ENCODE results near the gene PPP1R37.

PPP1R37 gene

GRCh38 chr19:45071969-45072790 is 20.8 kb upstream of the PPP1R37 start:
- DNase-seq = no peak

DNA sequence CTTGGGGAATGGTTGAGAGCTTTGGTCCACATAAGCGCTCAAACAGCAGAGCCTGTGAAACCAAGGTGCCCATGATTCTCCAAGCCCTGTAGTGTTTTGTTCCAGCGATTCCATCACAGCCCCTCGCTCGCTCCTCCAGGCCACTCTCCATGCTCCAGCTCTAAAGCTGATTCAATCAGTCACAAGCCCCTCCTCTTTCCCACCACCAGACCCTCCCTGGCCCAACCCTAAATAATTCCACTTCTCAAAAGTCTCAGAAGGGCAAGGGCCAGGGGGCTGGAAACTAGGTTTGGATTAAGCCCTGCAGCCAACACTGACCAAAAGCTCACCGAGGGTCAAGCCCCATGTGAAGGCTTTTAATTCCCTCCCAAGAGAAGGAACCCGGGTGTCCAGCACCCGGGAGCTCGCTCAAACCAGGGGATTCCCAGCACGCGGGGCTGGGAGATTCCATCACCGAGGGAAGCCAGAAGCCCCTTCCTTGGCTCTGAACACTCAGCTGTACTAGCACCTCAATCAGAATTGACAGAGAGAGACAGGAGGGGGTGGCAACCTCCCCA is 18.2 kb upstream of the PPP1R37 start:
- no peak for DNase-seq

DNA sequence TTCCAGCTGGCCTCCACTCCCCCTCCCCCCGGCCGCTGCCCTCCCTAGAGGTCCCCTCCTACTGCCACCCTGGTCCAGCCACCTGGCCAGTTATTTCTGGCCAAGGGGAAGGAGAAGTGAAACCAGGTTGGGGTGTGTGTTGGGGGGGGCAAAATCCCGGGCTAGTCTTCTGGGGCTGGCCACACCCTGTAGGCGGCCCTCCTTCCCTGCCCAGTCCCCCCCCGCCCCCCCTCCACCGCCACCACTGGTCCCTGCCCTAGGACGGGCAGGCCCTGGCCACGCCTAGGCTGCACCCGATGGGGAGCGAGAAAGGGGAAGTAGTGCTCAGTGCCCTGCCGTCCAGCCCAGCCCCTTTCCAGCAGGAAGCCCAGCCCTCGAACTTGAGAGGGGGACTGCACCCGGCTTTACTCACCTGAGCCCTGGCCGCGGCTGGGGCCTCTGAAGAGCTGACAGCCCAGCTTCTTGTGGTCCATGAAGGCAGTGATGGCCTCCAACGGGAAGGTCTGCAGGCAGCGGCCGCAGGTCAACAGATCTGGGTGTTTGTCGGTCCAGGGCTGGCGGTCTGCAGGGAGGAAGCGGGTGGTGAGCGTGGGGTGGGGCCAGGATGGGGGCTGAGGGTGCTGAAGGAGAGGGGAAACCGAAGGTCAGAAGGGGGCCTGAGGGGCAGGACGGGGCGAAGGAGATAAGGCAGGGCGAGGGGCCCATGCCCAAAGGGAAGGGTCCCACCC is 17.5 kb upstream of the PPP1R37 start:
- peak in 3 of 6 experiments; percentile 15 to 32 (median 20) for DNase-seq

DNA sequence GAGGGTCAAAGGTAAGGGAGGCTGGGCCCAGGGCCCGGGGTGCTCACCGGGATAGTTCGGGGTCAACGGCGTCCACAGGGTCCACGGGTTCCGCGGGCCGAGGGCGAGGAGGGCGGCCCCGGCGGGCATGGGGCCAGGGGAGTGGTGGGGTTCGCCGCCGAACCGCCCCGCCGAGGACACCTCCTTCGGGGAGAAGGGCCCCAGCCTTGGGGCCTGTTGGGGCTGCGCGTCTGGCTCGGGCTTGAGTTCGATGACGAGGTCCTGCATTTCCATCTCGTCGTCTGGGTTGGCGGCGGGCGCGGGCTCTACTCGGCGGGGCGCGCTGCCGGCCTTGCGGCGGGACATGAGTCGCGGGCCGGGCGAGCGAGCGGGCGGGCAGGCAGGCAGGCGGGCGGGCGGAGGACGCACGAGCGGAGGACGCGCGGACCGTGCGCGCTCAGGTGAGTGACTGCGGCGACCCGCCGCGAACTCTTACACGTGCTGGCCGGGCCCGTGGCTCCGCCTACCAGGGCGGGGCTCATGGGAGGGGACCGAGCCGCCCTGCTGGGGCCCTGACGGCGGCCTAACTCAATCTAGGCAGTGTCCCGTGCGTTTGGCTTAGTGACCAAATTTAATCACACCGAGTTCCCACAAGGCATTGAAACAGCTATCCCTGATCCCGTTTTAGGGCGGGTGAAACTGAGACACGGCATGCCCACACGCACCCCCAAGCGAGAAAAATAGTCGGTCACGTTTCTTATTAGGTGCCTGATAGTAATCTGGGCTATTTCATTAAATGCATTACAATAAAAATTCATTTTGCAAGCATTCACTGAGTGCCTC is 16.7 kb upstream of the PPP1R37 start, which contains the start of gene ZNF296:
ZNF296 (minus strand) TSS at position 450 of the 822 bp plus-strand sequence; CDS start at position 345, 105 bp downstream.
- peak; percentile 48 to 73 (median 56) for DNase-seq

DNA sequence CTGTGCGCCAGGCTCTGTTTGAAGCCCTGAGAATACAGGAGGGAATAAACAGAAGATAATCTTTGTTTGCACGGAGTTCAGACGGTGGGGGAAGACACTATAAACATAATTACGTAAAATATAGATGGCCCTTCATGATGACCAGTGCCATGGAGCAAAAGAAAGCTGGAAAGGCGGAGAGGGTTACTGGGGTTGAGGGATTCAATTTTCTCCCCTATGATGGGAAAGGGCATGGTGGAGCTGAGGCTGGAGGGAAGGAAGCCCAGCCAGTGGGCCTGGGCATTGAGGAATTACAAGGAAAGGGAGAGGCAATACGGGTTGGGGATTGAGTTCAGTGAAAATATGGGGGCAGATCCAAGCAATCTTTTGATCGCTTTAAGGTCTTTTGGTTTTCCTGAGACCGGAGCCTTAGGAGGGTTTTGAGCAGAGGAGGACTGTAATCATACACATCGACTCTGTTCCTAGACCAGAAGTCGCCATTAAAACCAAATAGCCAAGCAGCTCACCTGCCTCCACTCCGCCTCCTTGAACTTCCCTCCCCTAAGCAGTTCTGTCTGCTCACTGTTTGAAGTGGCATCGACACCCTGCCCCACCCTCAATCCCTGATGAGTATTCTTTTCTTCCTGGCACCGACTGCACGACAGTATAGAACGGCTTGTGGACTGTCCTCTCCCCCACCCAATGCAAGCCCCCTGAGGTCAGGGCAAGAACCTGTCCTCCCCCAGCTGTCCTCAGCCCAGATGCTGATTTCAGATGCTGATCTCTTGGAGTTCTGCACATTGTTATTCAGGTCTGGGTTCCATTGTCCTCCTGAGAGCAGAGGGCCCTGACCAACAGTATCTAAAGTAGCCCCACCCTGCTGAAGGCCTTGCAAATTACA is 15.9 kb upstream of the PPP1R37 start:
- DNase-seq = no peak

- DNase-seq = no peak
Observed at GRCh38 chr19:45078390-45079062, 14.5 kb upstream of the PPP1R37 start.

- DNase-seq = peak; percentile 21 to 73 (median 68)
Observed at GRCh38 chr19:45079063-45079910, 13.7 kb upstream of the PPP1R37 start, which contains the start of gene GEMIN7. Gene GEMIN7, plus strand, starts transcription at chr19:45079260. Its CDS starts 10,855 bp downstream, at chr19:45090115.

DNA sequence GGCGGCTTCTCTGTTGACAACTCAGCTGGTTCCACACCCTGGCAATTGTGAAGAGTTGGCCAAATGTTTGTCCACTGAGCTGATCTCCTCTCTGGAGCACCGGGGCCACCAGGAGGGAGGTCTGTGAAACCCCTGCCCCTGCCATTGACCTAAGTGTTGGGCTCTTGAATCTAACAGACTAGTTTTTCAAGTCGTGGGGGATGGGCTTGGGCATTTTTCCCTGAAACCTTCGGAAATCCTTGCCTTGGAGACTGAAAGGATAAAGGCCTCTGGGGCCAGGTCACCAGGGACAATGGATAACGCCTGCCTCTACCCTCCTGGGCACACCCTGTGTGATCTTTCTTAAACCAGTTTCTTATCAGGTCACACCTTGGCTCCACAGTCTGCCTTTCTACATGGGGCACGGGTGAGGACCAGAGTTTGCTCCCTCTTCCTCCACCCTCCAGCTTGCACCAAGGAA is 13.0 kb upstream of the PPP1R37 start:
- DNase-seq = no peak

GRCh38 chr19:45082170-45082569 is 10.8 kb upstream of the PPP1R37 start:
- DNase-seq = no peak

DNA sequence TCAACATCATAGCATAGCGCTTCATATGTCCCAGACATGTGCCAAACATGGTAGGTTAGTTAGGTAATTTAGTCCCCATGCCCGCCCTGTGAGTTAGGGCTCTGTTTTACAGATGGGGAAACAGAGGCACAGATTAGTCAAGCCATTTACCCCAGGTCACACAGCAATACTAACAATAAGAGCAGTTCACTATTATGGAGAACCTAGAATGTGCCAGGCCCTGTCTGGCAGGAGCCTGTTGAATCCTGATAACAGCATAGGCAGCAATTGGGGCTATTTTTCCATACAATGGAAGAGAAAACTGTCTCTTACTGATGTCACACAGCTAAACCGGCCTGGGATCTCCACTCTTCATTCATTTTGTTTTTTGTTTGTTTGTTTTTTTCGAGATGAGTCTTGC is 6.5 kb upstream of the PPP1R37 start:
- no peak for DNase-seq

DNA sequence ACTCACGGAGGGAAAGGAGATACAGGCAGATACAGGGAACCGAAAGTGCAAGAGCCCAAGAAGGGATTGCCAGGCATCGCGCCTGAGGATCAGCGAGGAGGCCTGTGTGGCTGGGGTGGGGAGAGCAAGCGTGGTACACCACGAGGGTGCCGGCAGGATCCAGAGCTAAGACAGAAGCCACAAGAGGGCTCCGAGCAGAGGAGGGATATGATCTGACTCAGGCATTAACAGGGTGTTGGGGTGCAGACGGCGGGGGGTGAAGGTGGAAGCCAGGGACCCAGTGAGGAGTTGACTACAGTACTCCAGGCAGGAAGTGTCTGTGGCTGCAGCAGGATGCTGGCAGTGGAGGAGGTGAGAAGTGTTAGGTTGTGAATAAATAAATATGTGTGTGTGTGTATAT is 5.4 kb upstream of the PPP1R37 start:
- DNase-seq = peak in 3 of 6 experiments; percentile 7 to 22 (median 11)

- no peak for DNase-seq
Observed at GRCh38 chr19:45090034-45090433, 2.9 kb upstream of the PPP1R37 start.

DNA sequence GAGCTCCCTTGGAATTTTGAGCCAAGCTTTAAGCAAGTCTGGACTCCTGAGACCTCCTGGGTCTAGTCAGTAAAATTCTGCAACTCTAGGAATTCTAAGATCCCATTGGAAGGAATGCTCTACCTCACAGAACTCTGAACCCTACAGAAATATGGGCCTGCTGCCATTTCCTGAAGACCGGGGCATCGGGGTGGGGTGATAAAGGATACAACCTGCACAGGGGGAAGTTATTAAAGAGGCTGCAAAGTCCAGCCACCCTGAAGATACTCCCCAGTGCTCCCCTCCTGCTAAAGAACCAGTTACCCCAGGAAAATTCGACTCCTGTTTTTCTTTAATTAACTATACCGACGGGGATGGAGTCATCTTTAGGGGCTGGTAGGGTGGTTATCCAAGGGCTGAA is 2.4 kb upstream of the PPP1R37 start:
- no peak for DNase-seq

DNA sequence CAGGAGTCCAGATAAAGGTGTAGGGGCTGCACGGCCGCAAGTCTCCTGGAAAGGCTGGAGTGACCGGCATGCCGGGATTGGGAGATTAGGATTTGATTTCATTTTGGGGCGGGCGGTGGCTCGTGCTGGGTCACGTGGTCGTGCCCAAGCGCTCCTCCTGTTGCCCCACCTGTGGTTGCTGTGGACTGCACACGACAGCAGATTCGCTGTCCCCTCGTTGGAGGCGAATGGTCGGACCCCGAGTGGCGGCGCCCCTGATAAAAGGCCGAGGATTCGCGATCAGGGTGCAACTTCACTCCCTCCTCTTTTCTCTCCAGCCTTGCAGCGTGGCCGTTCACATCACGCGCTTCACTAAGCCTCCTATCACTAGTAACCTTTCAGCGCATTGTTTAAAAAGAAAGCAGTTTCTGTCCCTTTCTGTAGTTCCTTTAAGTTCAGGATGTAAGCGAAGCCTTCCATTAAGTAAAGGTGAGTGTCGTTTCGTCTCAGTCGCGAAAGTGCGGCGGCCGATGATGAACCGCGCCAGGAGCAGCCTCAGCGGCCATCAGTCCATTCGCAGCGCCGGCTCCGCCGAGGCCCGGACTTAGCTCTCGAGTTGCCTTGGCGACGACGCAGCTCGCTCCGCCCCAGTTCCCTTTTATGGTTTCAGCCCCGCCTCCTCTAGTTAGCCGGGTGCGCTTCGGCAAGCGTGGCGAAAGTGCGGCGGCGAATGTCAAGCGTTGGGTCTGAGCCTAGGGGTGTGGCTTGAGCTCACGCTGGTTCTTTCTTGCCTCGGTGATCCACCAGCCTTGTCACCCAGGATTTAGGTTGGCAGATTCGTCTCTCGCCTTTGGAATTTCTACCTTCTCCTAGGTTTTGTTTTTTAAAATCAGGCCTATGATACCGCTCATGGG is 1.7 kb upstream of the PPP1R37 start:
- DNase-seq = peak; percentile 90 to 98 (median 94)

DNA sequence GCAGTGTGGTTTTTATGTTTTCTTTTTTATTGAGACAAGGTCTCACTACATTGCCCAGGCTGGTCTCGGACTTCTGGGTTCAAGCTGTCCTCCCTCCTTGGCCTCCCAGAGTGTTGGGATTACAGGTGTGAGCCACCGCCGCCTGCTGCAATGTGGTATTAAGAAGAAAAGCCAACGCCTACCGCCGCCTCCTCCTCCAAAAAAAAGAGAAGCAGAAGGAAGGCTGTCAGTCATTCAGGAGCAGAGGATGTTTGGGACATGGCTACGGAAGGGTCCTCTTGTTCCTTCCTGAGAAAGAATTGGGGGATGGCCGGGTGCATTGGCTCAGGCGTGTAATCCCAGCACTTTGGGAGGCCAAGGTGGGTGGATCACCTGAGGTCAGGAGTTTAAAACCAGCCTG is 1.2 kb downstream of the PPP1R37 start:
- DNase-seq = no peak

- DNase-seq = no peak
Observed at GRCh38 chr19:45094707-45095106, 1.7 kb downstream of the PPP1R37 start.

DNA sequence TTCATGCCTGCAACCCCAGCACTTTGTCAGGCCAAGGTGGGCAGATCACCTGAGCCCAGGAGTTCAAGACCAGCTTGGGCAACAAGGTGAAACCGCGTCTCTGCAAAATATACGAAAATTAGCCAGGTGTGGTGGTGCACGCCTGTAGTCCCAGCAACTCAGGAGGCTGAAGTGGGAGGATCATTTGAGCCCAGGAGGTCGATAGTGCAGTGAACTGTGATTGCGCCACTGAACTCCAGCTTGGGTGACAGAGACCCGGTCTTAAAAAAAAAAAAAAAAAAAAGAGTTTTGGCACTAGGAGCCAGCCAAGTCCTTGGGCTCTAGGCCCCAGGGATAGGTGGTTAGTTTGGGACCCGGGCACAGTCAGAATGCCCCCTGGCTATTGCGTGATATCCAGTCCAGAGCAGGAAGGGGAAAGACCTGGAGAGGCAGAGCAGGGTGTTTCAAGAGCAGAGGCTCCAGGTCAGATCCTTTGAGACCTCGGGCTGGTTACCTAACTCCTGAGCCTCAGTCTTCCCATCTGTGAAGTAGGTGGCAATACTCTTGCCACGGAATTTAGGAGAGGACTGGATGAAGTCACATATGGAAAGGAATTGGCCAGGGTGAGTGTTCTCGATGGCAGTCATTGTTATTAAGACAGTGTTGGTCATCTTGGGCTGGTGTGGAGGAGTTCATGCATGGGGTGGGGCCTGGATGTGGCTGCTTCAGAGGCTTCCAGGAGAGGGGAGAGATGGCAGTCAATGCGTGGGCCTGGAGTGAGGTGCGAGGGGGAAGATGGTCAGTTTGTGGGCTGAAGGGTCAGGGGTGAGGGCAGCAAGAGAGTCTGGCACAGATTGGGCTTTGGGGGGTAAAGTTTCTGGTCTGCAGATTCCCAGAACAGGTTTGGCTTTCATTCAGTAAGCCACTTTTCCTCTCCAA is 2.8 kb downstream of the PPP1R37 start:
- DNase-seq = no peak

DNA sequence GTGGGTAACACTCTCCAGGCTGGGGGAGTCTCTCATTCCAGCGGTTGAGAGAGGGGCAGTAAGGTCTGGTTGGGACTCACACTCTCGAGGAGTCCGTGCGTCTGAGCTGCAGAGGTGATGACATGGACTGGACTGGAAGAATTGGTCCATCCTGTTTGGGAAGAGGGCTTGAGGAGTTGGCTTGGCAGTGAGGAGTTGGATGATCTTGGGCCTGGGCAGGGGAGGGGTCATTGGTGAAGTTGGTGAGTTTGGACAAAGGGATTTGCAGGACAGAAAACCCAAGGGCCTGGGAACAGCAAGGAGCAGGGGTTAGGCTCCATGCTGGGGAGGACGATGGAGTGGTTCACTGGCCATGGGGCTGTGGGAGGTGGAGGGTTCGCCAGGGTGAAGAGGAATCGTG is 3.7 kb downstream of the PPP1R37 start:
- DNase-seq = no peak
